HAP-1 (cell line): ENCODE results near the gene PBLD.

ENCODE experiments used
- DNase-seq, 2 experiments: peaks; one replicate each; pipeline ENCODE4 v3.0.0-alpha.2; 2016 to 2020; ENCODE audit warnings: low spot score in 2 of 2
- H3K27me3 ChIP-seq: fragments of 250-450 bp; sonication (Bioruptor Pico); 2 replicates; pipeline ENCODE4 v1.5.1; 2020; ENCODE audit warnings: low read depth, mild to moderate bottlenecking, moderate library complexity
- H3K36me3 ChIP-seq: fragments of 250-450 bp; sonication (Bioruptor Pico); replicated peaks from 2 replicates; pipeline ENCODE4 v1.5.1; 2020; ENCODE audit warnings: mild to moderate bottlenecking
- H3K4me1 ChIP-seq: fragments of 250-450 bp; sonication (Bioruptor Pico); 2 replicates; pipeline ENCODE4 v1.5.1; 2020; ENCODE audit warnings: mild to moderate bottlenecking
- H3K4me3 ChIP-seq: fragments of 250-450 bp; sonication (Bioruptor Pico); 2 replicates; pipeline ENCODE4 v1.5.1; 2020; ENCODE audit warnings: mild to moderate bottlenecking, moderate library complexity
- H3K9me3 ChIP-seq: fragments of 250-450 bp; sonication (Bioruptor Pico); 2 replicates; pipeline ENCODE4 v1.5.1; 2020; ENCODE audit warnings: mild to moderate bottlenecking, moderate library complexity
- in situ Hi-C: fragments of 300-500 bp; cut with MboI; formaldehyde crosslinking; loops from 3 replicates; pipeline ENCODE4 v1.14.3; 2020; ENCODE audit warnings: low sequenced_read_pairs, inconsistent platforms, mixed read lengths

The PBLD gene

GRCh38 chr10:68332259-68333057 lies at the start of gene PBLD:
TSS of gene PBLD (minus strand) at chr10:68332928. CDS start at chr10:68306844, 26,084 bp downstream.
- peaks cover 30% of the 10 kb centered on the region for H3K36me3 ChIP-seq
- no peaks in the 10 kb centered on the region for H3K9me3 ChIP-seq
- peak within 1 kb of the TSS; percentile 98 for H3K4me3 ChIP-seq
- no peaks in the 10 kb centered on the region for H3K27me3 ChIP-seq
- H3K4me1 ChIP-seq = peaks cover 41% of the 10 kb centered on the region
- DNase-seq = peak; percentile 92 to 93
- in situ Hi-C loops = no loop called here

GRCh38 chr10:68371604-68372003 lies 38.9 kb upstream of the PBLD start:
- no peak for DNase-seq
- Histone ChIP-seq H3K36me3 (peaks cover 16% of the 10 kb centered on the region), H3K4me3 (no peak overlapping the region), H3K4me1 (no peaks in the 10 kb centered on the region), H3K27me3 (no peaks in the 10 kb centered on the region), H3K9me3 (no peaks in the 10 kb centered on the region)
- in situ Hi-C loops = no loop called here

GRCh38 chr10:68367121-68367520 lies 34.4 kb upstream of the PBLD start:
- no peak overlapping the region for H3K4me3 ChIP-seq
- peaks cover 14% of the 10 kb centered on the region for H3K36me3 ChIP-seq
- in situ Hi-C loops = no loop called here
- H3K27me3 ChIP-seq = no peaks in the 10 kb centered on the region
- no peaks in the 10 kb centered on the region for H3K9me3 ChIP-seq
- no peak for DNase-seq
- H3K4me1 ChIP-seq = no peaks in the 10 kb centered on the region; the same call in none of the 2 replicates

- Histone ChIP-seq H3K4me3 (no peak overlapping the region), H3K36me3 (peaks cover 14% of the 10 kb centered on the region), H3K4me1 (no peaks in the 10 kb centered on the region; the same call in none of the 2 replicates), H3K27me3 (no peaks in the 10 kb centered on the region), H3K9me3 (no peaks in the 10 kb centered on the region)
- no peak for DNase-seq
- in situ Hi-C loops = no loop called here
These were observed 33.9 kb upstream of the PBLD start for GRCh38 chr10:68366600-68366999.

GRCh38 chr10:68365611-68366010 lies 32.9 kb upstream of the PBLD start:
- Histone ChIP-seq H3K4me1 (no peaks in the 10 kb centered on the region; the same call in none of the 2 replicates), H3K4me3 (no peak overlapping the region), H3K36me3 (peaks cover 14% of the 10 kb centered on the region), H3K9me3 (no peaks in the 10 kb centered on the region), H3K27me3 (no peaks in the 10 kb centered on the region)
- no peak for DNase-seq
- in situ Hi-C loops = no loop called here

- no peak for DNase-seq
- Histone ChIP-seq H3K36me3 (peaks cover 14% of the 10 kb centered on the region), H3K4me1 (no peaks in the 10 kb centered on the region; the same call in none of the 2 replicates)
These were observed 31.6 kb upstream of the PBLD start for GRCh38 chr10:68364101-68364886.

GRCh38 chr10:68362590-68362989 lies 29.9 kb upstream of the PBLD start:
- H3K4me1 ChIP-seq = no peaks in the 10 kb centered on the region; the same call in none of the 2 replicates
- in situ Hi-C loops = no loop called here
- no peaks in the 10 kb centered on the region for H3K27me3 ChIP-seq
- H3K36me3 ChIP-seq = peaks cover 15% of the 10 kb centered on the region
- H3K4me3 ChIP-seq = no peak overlapping the region
- no peak for DNase-seq
- no peaks in the 10 kb centered on the region for H3K9me3 ChIP-seq

More at GRCh38 chr10:68364101-68364886, 31.6 kb upstream of the PBLD start:
- in situ Hi-C loops = no loop called here
- no peaks in the 10 kb centered on the region for H3K27me3 ChIP-seq
- no peaks in the 10 kb centered on the region for H3K9me3 ChIP-seq
- H3K4me3 ChIP-seq = no peak overlapping the region

- in situ Hi-C loops = no loop called here
- Histone ChIP-seq H3K27me3 (no peaks in the 10 kb centered on the region), H3K4me3 (no peak overlapping the region), H3K36me3 (peaks cover 22% of the 10 kb centered on the region), H3K4me1 (no peaks in the 10 kb centered on the region; the same call in none of the 2 replicates), H3K9me3 (no peaks in the 10 kb centered on the region)
- no peak for DNase-seq
These were observed 26.5 kb upstream of the PBLD start for GRCh38 chr10:68359189-68359588.

- Histone ChIP-seq H3K4me3 (no peak overlapping the region), H3K36me3 (peaks cover 27% of the 10 kb centered on the region), H3K4me1 (no peaks in the 10 kb centered on the region), H3K27me3 (no peaks in the 10 kb centered on the region), H3K9me3 (no peaks in the 10 kb centered on the region)
- in situ Hi-C loops = no loop called here
- no peak for DNase-seq
These were observed 20.8 kb upstream of the PBLD start for GRCh38 chr10:68353537-68353936.

GRCh38 chr10:68348265-68348741 lies 15.6 kb upstream of the PBLD start:
- Histone ChIP-seq H3K4me1 (no peaks in the 10 kb centered on the region), H3K27me3 (no peaks in the 10 kb centered on the region), H3K9me3 (no peaks in the 10 kb centered on the region), H3K4me3 (no peak overlapping the region), H3K36me3 (peaks cover 34% of the 10 kb centered on the region)
- DNase-seq = peak; percentile 61 to 62
- in situ Hi-C loops = no loop called here

GRCh38 chr10:68346774-68347173 lies 14.0 kb upstream of the PBLD start:
- Histone ChIP-seq H3K9me3 (no peaks in the 10 kb centered on the region), H3K4me3 (no peak overlapping the region), H3K27me3 (no peaks in the 10 kb centered on the region), H3K36me3 (peaks cover 49% of the 10 kb centered on the region), H3K4me1 (0 out of 2 replicates have a peak, but pooled peaks cover 2% of the 10 kb centered on the region)
- in situ Hi-C loops = no loop called here
- no peak for DNase-seq

- Histone ChIP-seq H3K4me1 (0 out of 2 replicates have a peak, but pooled peaks cover 2% of the 10 kb centered on the region), H3K27me3 (no peaks in the 10 kb centered on the region), H3K4me3 (no peak overlapping the region), H3K36me3 (peaks cover 57% of the 10 kb centered on the region), H3K9me3 (no peaks in the 10 kb centered on the region)
- no peak for DNase-seq
- in situ Hi-C loops = no loop called here
These were observed 12.9 kb upstream of the PBLD start for GRCh38 chr10:68345621-68346020.

- H3K36me3 ChIP-seq = peaks cover 74% of the 10 kb centered on the region
- no peak for DNase-seq
- in situ Hi-C loops = no loop called here
These were observed 10.3 kb upstream of the PBLD start for GRCh38 chr10:68342909-68343516.

More at GRCh38 chr10:68342909-68343516, 10.3 kb upstream of the PBLD start:
- Histone ChIP-seq H3K4me1 (0 out of 2 replicates have a peak, but pooled peaks cover 2% of the 10 kb centered on the region), H3K9me3 (no peaks in the 10 kb centered on the region), H3K27me3 (no peaks in the 10 kb centered on the region), H3K4me3 (no peak overlapping the region)
